AG04449 (cell line): ENCODE measurements around the gene THEM4.

ENCODE experiments used
- CTCF ChIA-PET: fragments of 350-600 bp; formaldehyde crosslinking; extraction: SDS; loops from one replicate; lab custom pipeline; 2021; ENCODE audit warnings: antibody characterized with exemption; lab: Yijun Ruan, JAX
- POLR2A ChIA-PET: fragments of 400-600, 350-600 bp; formaldehyde crosslinking; extraction: SDS; loops from one replicate; lab custom pipeline; 2020; ENCODE audit warnings: antibody characterized with exemption, inconsistent platforms; lab: Yijun Ruan, JAX
- DNase-seq: peaks from one replicate; pipeline ENCODE4 v3.0.0-alpha.2; 2010; ENCODE audit warnings: low read depth, low spot score
- H3K4me3 ChIP-seq: 2 replicates; pipeline ENCODE4 v1.5.1; 2011; ENCODE audit warnings: low read depth, mild to moderate bottlenecking, control low read depth, low read length
- CTCF ChIP-seq: IDR thresholded peaks from one replicate; pipeline ENCODE4 v1.5.1; 2011; ENCODE audit warnings: mild to moderate bottlenecking, moderate library complexity, low read length, control low read depth, inconsistent platforms; ENCODE audit not compliant: insufficient read depth; ENCODE audit errors: missing control alignments

THEM4 gene

GRCh38 chr1:151838222-151839081 lies 70.9 kb downstream of the THEM4 start:
- peak overlapping the region; percentile 32 for H3K4me3 ChIP-seq
- TF ChIP-seq CTCF, result no peak
- ChIA-PET POLR2A (no interaction called here), CTCF (interaction anchor here (1.3 kb wide), 1 partner anchor 18 kb away, joined by 3 read pairs; no protein-coding TSS in a partner anchor)
- no peak for DNase-seq

- DNase-seq, result no peak
- no peak overlapping the region for H3K4me3 ChIP-seq
- ChIA-PET CTCF (interaction anchor here (1.3 kb wide), 1 partner anchor 17 kb away, joined by 3 read pairs; no protein-coding TSS in a partner anchor), POLR2A (no interaction called here)
- TF ChIP-seq CTCF, result no peak
Measured at GRCh38 chr1:151837884-151838221, 71.5 kb downstream of the THEM4 start.

GRCh38 chr1:151837197-151837596 lies 72.1 kb downstream of the THEM4 start:
- TF ChIP-seq CTCF, result no peak
- no peak overlapping the region for H3K4me3 ChIP-seq
- CTCF ChIA-PET, result interaction anchor here (0.6 to 1.5 kb wide), 7 partner anchors 9 to 536 kb away, joined by 3 to 5 read pairs (median 3); no protein-coding TSS in a partner anchor
- POLR2A ChIA-PET, result interaction anchor here (1.3 kb wide), 1 partner anchor 15 kb away, joined by 4 read pairs; no protein-coding TSS in a partner anchor
- no peak for DNase-seq

- no peak for DNase-seq
- POLR2A ChIA-PET, result interaction anchor here (1.3 kb wide), 1 partner anchor 13 kb away, joined by 4 read pairs; no protein-coding TSS in a partner anchor
- TF ChIP-seq CTCF, result no peak
- CTCF ChIA-PET, result interaction anchor here (0.7 to 1.5 kb wide), 8 partner anchors 13 to 535 kb away, joined by 3 to 5 read pairs (median 3); no protein-coding TSS in a partner anchor
- no peak overlapping the region for H3K4me3 ChIP-seq
Measured at GRCh38 chr1:151835596-151835995, 73.7 kb downstream of the THEM4 start.

GRCh38 chr1:151834239-151834638 lies 75.1 kb downstream of the THEM4 start:
- ChIA-PET POLR2A (no interaction called here), CTCF (interaction anchor here (1.0 to 1.3 kb wide), 2 partner anchors 15 to 390 kb away, joined by 3 to 4 read pairs; no protein-coding TSS in a partner anchor)
- no peak for TF ChIP-seq CTCF
- no peak overlapping the region for H3K4me3 ChIP-seq
- no peak for DNase-seq
